Activated CD8-positive, alpha-beta T cell treated with anti-CD3 and anti-CD28 coated beads, Interleukin-2, amount 10 ng/mL, durations not matched to agents 7 days and 5 days (primary cell): ENCODE data around the gene LRRC2. TPM values are rescaled to one million over a fixed set of nuclear protein-coding genes. Genes with fewer than 3 reads are reported as not detected.
"Not testable (repeated sequence)": the region's sequence is repeated elsewhere in the genome, so short reads cannot be mapped to it uniquely, and the experiment has no call there.

Experiments
- ATAC-seq: fragments of 150-1000 bp; cut with Tn5 transposase; one replicate; pipeline ENCODE4 v1.10.0; 2021; ENCODE audit warnings: moderate library complexity
- CTCF ChIA-PET: fragments of 350-600 bp; sonication (Branson Sonifier 250); formaldehyde crosslinking; loops from one replicate; lab custom pipeline; 2021; ENCODE audit warnings: antibody characterized with exemption; lab: Charles Lee
- POLR2A ChIA-PET: fragments of 350-600 bp; sonication (Branson Sonifier 250); formaldehyde crosslinking; loops from one replicate; lab custom pipeline; 2021; ENCODE audit warnings: antibody characterized with exemption; lab: Charles Lee
- DNase-seq: peaks from one replicate; pipeline ENCODE4 v3.0.0-alpha.2; 2020
- H3K27ac Mint-ChIP-seq: one replicate; pipeline ENCODE4 v1.8.0; 2021; ENCODE audit warnings: mild to moderate bottlenecking, mixed read lengths
- H3K27me3 Mint-ChIP-seq: one replicate; pipeline ENCODE4 v1.8.0; 2021; ENCODE audit warnings: low read depth, mixed read lengths
- H3K36me3 Mint-ChIP-seq: one replicate; pipeline ENCODE4 v1.8.0; 2021; ENCODE audit warnings: low read depth, mixed read lengths
- H3K4me1 Mint-ChIP-seq: one replicate; pipeline ENCODE4 v1.8.0; 2021; ENCODE audit warnings: low read depth, mixed read lengths
- H3K4me3 Mint-ChIP-seq: one replicate; pipeline ENCODE4 v1.8.0; 2021; ENCODE audit warnings: mild to moderate bottlenecking, mixed read lengths
- H3K9me3 Mint-ChIP-seq: one replicate; pipeline ENCODE4 v1.8.0; 2022; ENCODE audit warnings: mixed read lengths; ENCODE audit not compliant: insufficient read depth
- total RNA-seq, 2 experiments: library from RNA; stranded (reverse); gene quantifications; one replicate each; pipeline ENCODE4 v1.2.3, GENCODE V29; 2021

The LRRC2 gene
- total RNA-seq, 2 experiments from 2014 or later = 0.11 TPM; not detected in 1

DNA sequence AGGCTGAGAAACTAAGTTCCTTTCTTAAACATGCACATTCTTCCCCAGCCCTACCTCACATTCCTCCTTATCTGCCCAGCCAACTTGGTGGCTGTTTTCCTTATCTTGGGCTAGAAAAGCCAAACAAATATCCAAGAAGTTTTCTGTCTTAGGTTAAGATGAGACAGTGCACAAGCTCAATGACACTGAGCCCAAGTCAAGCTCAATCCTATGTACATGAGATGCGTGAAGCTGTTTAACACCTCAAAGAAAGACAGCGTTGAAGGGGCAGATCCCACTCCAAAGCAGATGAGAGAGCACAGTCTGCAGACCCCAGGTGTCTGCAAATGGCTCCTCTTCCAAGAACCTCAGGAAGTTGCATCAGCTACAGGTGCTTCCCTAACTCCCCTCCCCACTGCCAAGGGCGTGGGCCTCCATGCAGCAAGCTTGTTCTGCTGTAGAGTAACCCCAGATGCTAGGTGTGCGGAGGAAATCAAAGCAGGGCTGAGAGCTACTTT is 16.6 kb downstream of the LRRC2 start:
- no peak overlapping the region for H3K4me3 Mint-ChIP-seq
- H3K36me3 Mint-ChIP-seq = peaks cover 5% of the 10 kb centered on the region
- no peak overlapping the region for H3K27ac Mint-ChIP-seq
- peaks cover 26% of the 10 kb centered on the region for H3K4me1 Mint-ChIP-seq
- H3K9me3 Mint-ChIP-seq = no peaks in the 10 kb centered on the region
- ChIA-PET CTCF (interaction anchor here (0.7 to 4.2 kb wide), 7 partner anchors 9 to 360 kb away, joined by 3 to 42 read pairs (median 6); no protein-coding TSS in a partner anchor), POLR2A (interaction anchor here (2.6 kb wide), 1 partner anchor 11 kb away, joined by 12 read pairs; no protein-coding TSS in a partner anchor)
- peaks cover 15% of the 10 kb centered on the region for H3K27me3 Mint-ChIP-seq
- ATAC-seq (peak; percentile 33), DNase-seq (no peak)

DNA sequence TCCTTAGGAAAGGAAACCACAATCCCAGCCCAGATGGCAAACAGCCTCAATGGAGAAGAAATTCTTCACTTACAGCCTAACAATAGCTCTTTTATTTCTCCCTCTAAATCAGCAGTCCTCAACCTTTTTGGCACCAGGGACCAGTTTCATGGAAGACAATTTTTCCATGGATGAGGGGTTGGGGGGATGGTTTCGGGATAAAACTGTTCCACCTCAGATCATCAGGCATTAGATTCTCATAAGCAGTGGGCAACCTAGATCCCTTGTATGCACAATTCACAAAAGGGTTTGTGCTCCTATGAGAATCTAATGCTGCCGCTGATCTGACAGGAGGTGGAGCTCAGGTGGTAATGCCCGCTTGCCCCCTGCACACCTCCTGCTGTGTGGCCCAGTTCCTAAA is 17.5 kb downstream of the LRRC2 start:
- H3K27me3 Mint-ChIP-seq = peaks cover 12% of the 10 kb centered on the region
- ChIA-PET POLR2A (interaction anchor here (2.6 kb wide), 1 partner anchor 10 kb away, joined by 12 read pairs; no protein-coding TSS in a partner anchor), CTCF (interaction anchor here (1.1 to 4.2 kb wide), 5 partner anchors 10 to 361 kb away, joined by 3 to 42 read pairs (median 15); no protein-coding TSS in a partner anchor)
- not testable (repeated sequence) for H3K9me3 Mint-ChIP-seq, H3K27ac Mint-ChIP-seq, H3K36me3 Mint-ChIP-seq, DNase-seq, H3K4me3 Mint-ChIP-seq, ATAC-seq
- H3K4me1 Mint-ChIP-seq = peaks cover 26% of the 10 kb centered on the region

DNA sequence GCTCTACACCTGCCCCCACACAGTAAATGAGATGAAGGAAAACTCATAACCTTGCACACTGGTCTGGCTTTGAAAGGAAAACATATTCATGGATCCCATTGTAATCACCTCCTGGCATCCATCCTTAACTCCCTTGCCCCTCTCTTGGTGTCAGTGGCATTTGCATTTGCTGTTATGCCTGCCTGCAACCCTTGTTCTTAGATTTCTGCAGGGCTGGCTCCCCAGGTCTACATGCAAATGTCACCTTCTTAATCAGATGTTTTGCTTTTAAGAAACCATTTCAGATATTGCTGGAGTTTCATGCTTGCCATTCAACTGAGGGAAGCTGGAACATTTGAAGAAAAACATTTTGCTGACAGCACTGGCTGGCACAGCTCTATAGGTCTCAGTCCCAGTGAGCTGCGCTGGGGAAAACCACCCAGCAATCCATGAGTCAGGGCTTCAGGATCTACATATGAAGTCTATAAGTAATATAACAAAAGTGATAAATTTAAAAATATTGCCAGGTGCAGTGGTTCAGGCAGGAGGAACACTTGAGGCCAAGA is 19.1 kb downstream of the LRRC2 start:
- ATAC-seq = no peak
- ChIA-PET POLR2A (interaction anchor here (0.6 kb wide), 1 partner anchor 101 kb away, joined by 3 read pairs; no protein-coding TSS in a partner anchor), CTCF (interaction anchor here (1.4 to 2.6 kb wide), 2 partner anchors 11 to 58 kb away, joined by 4 to 21 read pairs; no protein-coding TSS in a partner anchor)
- Mint-ChIP-seq H3K36me3 (peaks cover 5% of the 10 kb centered on the region), H3K4me3 (no peak overlapping the region), H3K27me3 (peaks cover 9% of the 10 kb centered on the region), H3K27ac (no peak overlapping the region), H3K4me1 (peaks cover 33% of the 10 kb centered on the region), H3K9me3 (no peaks in the 10 kb centered on the region)
- no peak for DNase-seq

DNA sequence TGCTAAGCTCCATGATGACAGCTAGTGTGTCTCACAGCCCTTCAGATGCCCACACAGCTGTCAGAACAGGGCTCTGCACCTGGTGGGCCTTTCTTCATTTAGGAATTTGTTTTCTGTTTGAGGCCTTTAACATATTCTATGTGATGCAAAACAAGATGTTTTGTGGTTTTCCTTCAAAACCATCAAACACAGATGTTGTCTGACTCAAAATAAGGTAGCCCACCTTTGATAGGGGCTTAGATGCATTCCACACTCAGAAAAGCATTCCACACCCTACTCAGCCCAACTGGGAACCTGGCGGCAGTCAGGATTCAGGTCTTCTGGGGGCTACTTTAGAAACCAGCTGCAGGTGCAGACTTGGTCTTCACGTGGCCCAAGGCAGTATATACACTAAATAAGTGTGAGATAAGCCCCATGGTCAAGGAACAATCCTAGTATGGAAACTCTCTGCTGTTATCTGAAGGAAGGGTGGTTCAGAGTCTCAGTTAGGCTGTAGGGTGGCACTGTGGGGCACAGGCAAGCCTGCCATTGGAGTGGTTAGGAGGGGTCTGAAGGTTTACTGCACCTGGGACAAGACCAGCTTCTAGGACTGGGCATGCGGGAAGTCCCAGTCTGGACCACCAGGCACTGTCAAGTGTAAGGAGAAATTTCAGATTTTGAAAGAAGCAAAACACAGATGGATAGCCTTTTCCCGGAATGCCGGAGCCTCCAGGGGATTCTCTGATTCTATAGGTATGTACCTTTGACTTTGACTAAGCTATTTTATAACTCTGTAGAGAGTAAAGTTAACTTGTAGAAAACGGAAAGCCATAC is 20.1 kb downstream of the LRRC2 start:
- DNase-seq = no peak
- CTCF ChIA-PET = interaction anchor here (1.2 to 2.6 kb wide), 3 partner anchors 12 to 83 kb away, joined by 3 to 21 read pairs (median 5); no protein-coding TSS in a partner anchor

DNA sequence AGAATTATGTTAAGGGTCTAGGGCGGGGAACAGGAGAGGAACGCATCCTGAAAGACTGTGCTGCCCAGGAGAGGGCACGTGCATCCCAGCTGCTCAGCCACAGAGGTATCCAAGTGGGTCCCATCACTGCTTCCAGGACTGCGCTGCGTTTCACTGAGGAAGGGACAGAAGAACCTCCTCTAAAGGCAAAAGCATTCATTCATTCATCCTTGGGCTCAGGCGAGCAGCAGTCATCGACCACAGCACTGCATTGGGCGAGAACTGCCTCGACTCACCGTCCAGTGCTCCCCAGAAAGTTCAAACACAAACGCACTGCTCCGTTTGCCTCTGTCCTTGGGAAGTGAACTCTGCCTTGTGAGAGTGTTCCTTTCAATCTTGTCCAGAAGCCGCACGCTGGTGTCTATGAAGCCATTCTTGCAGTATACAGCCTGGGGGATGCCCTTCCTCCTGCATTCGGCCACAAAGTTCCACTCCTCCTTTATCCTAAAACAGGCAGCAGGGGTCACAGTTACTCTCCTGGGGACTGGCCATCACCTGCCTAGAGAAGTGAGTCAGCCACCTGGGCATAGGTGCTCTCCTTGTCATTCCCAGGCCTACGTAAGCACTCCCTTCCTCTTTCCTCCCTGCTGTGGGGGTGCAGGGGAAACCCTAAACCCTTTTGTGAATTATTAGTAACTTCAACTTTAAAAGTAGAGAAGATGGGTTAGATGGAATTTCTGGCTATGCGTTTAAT is 21.2 kb downstream of the LRRC2 start:
- POLR2A ChIA-PET = no interaction called here
- no peak for ATAC-seq
- Mint-ChIP-seq H3K9me3 (no peaks in the 10 kb centered on the region), H3K4me3 (no peak overlapping the region), H3K27me3 (peaks cover 7% of the 10 kb centered on the region), H3K27ac (no peak overlapping the region), H3K36me3 (peaks cover 5% of the 10 kb centered on the region), H3K4me1 (peaks cover 39% of the 10 kb centered on the region)
- DNase-seq = no peak
- CTCF ChIA-PET = interaction anchor here (1.2 to 2.6 kb wide), 3 partner anchors 13 to 84 kb away, joined by 3 to 21 read pairs (median 5); no protein-coding TSS in a partner anchor

More for the DNA sequence above, 20.1 kb downstream of the LRRC2 start:
- no peak for ATAC-seq
- POLR2A ChIA-PET = no interaction called here
- H3K36me3 Mint-ChIP-seq = peaks cover 5% of the 10 kb centered on the region
- peaks cover 9% of the 10 kb centered on the region for H3K27me3 Mint-ChIP-seq
- H3K4me3 Mint-ChIP-seq = no peak overlapping the region
- peaks cover 40% of the 10 kb centered on the region for H3K4me1 Mint-ChIP-seq
- H3K27ac Mint-ChIP-seq = no peak overlapping the region
- H3K9me3 Mint-ChIP-seq = no peaks in the 10 kb centered on the region

DNA sequence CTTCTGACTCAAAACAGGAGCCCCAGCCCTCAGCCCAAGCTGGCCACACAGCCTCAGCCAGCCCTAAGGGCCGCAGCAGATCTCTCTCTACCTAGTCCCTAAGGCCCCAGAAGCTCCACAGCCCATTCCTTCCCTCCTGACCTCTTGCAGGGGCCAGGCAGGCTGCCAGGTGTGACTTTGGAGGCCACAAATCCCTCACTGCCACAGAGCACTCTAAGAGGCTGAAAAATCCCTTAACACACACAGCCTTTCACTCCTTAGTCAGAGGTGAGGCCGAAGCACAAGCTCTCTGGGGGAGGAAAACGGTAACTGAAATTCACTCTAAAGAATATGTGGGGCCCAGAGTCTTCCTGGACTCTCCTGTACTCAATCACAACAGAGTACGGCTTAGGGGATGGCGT is 23.3 kb downstream of the LRRC2 start:
- Mint-ChIP-seq H3K4me3 (no peak overlapping the region), H3K9me3 (no peaks in the 10 kb centered on the region), H3K27ac (no peak overlapping the region), H3K27me3 (peaks cover 3% of the 10 kb centered on the region), H3K36me3 (peaks cover 5% of the 10 kb centered on the region), H3K4me1 (peaks cover 51% of the 10 kb centered on the region)
- no peak for DNase-seq
- ChIA-PET CTCF (interaction anchor here (0.8 to 6.3 kb wide), 5 partner anchors 15 to 87 kb away, joined by 3 to 138 read pairs (median 7); no protein-coding TSS in a partner anchor), POLR2A (interaction anchor here (0.9 kb wide), 1 partner anchor 43 kb away, joined by 3 read pairs; no protein-coding TSS in a partner anchor)
- ATAC-seq = no peak

DNA sequence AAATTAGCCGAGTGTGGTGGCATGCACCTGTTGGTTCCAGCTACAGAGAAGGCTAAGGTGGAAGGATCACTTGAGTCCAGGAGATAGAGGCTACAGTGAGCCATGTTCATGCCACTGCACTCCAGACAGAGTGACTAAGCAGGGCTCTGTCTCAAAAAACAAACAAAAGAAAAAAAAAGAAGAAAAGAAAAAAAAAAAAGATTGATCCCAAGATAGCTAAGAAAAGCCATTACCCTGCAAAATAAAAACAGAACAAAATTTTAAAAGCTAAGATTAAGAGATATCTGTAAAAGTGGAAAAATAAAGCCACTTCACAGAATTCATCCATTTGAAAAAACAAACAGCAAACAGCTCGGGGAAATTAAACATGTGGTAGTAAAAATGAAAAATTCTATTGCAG is 23.8 kb downstream of the LRRC2 start:
- no peak for DNase-seq
- ChIA-PET POLR2A (interaction anchor here (0.9 kb wide), 1 partner anchor 43 kb away, joined by 3 read pairs; no protein-coding TSS in a partner anchor), CTCF (interaction anchor here (0.8 to 6.3 kb wide), 5 partner anchors 15 to 87 kb away, joined by 3 to 138 read pairs (median 7); no protein-coding TSS in a partner anchor)
- peaks cover 56% of the 10 kb centered on the region for H3K4me1 Mint-ChIP-seq
- no peak for ATAC-seq
- no peak overlapping the region for H3K27ac Mint-ChIP-seq
- H3K36me3 Mint-ChIP-seq = peaks cover 5% of the 10 kb centered on the region
- H3K4me3 Mint-ChIP-seq = no peak overlapping the region
- H3K27me3 Mint-ChIP-seq = no peaks in the 10 kb centered on the region
- H3K9me3 Mint-ChIP-seq = no peaks in the 10 kb centered on the region

DNA sequence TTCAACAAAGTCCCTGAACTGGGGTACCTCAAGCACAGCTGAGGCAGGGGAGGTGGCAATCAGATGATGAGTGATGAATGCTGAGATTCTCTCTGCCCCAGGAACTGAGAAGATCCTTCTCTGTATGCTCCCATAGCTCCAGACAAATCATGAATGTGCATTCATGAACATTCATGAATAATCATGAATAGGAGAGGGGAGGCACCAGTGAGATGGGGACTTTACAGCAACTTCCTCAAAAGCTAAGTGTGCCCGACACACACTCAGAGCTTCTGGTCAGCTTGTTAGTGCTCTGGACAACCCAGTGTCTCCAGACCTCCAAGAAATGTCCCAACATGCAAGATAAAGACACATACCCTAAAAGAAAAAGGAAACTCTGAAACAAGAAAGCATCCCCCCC is 24.3 kb downstream of the LRRC2 start:
- CTCF ChIA-PET = interaction anchor here (1.4 to 6.3 kb wide), 3 partner anchors 17 to 88 kb away, joined by 4 to 138 read pairs (median 8); no protein-coding TSS in a partner anchor
- peaks cover 5% of the 10 kb centered on the region for H3K36me3 Mint-ChIP-seq
- POLR2A ChIA-PET = interaction anchor here (0.8 kb wide), 1 partner anchor 9 kb away, joined by 4 read pairs; no protein-coding TSS in a partner anchor
- no peak overlapping the region for H3K27ac Mint-ChIP-seq
- DNase-seq (peak; percentile 15), ATAC-seq (no peak)
- no peaks in the 10 kb centered on the region for H3K9me3 Mint-ChIP-seq
- no peaks in the 10 kb centered on the region for H3K27me3 Mint-ChIP-seq
- peaks cover 61% of the 10 kb centered on the region for H3K4me1 Mint-ChIP-seq
- no peak overlapping the region for H3K4me3 Mint-ChIP-seq

DNA sequence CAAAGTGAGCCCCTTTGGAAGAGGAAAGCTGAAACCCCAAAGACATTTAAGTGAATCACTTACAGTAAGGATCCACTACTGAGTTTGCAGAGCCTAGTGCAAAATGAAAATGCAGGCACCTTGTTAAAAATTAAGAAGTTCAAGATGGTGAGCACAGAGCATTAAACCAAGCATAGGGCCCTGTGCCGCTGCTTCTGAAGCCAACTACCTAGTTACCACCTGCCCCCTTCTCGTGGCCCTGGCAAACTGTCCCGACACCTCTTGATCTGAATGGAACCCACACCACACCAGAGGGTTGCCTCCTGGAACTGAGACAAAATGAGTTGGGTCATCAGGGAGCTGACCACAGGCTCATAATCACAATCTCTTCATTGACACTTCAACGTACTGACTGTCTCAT is 25.6 kb downstream of the LRRC2 start:
- Mint-ChIP-seq H3K4me1 (peaks cover 61% of the 10 kb centered on the region), H3K36me3 (peaks cover 5% of the 10 kb centered on the region), H3K27ac (no peak overlapping the region), H3K9me3 (no peaks in the 10 kb centered on the region), H3K27me3 (peaks cover 5% of the 10 kb centered on the region), H3K4me3 (no peak overlapping the region)
- ATAC-seq (no peak), DNase-seq (no peak)
- ChIA-PET CTCF (interaction anchor here (4.4 to 6.3 kb wide), 2 partner anchors 18 to 51 kb away, joined by 33 to 138 read pairs; no protein-coding TSS in a partner anchor), POLR2A (interaction anchor here (0.7 to 1.9 kb wide), 2 partner anchors 51 to 160 kb away, joined by 5 to 6 read pairs; no protein-coding TSS in a partner anchor)

DNA sequence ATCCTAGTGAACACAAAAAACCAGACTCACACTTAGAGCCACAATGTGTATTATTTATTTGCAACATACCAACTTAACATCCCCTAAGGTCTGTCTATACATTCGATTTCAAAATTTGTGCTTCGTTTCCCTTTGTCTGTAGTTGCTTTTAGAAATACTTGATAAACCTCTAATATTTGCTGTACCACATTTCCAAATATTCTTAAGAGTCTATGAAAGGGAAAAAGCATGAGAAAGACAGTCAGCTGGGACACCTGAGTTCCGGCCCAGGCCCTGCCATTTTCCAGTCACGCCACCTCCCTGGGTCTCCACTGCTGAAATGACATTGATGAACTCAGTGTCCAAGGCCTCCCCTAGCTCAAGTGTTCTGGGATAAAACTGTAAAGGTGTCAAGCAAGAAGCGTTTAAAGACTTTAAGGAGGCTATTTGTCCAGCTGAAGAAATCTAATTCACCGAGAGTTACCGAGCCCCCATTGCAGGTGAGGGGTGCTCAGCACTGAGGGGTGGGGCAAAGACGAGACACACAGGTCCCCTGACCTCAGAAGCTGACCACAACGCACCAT is 26.6 kb downstream of the LRRC2 start:
- no peaks in the 10 kb centered on the region for H3K9me3 Mint-ChIP-seq
- peaks cover 56% of the 10 kb centered on the region for H3K4me1 Mint-ChIP-seq
- peaks cover 8% of the 10 kb centered on the region for H3K27me3 Mint-ChIP-seq
- no peak for DNase-seq
- peak; percentile 4 for ATAC-seq
- H3K36me3 Mint-ChIP-seq = peaks cover 5% of the 10 kb centered on the region
- H3K27ac Mint-ChIP-seq = peak overlapping the region; percentile 89
- peak overlapping the region; percentile 66 for H3K4me3 Mint-ChIP-seq
- CTCF ChIA-PET = interaction anchor here (0.9 to 6.3 kb wide), 12 partner anchors 10 to 167 kb away, joined by 3 to 138 read pairs (median 5); partner anchors contain the start of gene RTP3
- POLR2A ChIA-PET = interaction anchor here (1.0 to 2.4 kb wide), 6 partner anchors 9 to 169 kb away, joined by 3 to 12 read pairs (median 6); partner anchors contain the start of genes CCR5, CCR5AS and CCRL2
